NCI-H2196 (cell line): ENCODE measurements around the gene SPAG17.

Experiments used
- DNase-seq: peaks from one replicate; lab custom pipeline; 2025; ENCODE audit not compliant: unreplicated experiment; lab: John Stamatoyannopoulos, UW

Gene SPAG17

DNA sequence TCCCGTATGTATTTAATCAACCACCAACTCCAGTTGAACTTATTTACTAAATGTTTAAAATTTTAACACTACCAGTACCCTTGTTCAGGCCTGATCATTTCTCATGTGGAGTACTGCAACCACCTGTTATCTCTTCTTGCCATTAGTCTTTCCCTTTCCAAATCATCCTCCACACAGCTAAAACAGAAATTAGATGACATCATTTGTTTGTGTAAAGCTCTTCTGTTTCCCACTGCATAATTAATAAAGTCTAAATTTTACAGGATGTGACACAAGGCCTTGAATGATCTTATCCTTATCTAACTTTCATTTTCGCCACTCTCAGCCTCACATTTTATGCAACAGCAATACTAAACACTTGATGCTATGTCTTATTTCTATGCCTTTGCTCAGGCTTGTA, 280.0 kb downstream of the SPAG17 start:
- no peak for DNase-seq

DNA sequence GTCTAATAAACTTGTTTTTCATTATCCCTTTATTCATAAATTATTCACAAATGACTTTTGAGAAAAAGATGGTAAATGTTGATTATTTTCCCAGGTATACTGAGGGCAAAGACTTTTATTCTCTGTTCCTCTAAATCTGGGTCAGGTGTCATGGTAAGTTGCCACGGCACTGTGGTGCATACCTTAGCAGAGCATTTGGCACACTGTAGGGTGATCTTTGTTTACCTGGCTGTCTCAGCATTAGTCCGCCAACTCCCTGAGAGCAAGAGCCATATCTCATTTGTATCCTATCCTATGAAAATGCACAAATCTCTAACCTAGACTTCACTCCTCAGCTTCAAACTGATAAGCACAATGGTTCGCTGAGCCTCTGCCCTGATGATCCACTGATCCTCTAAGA, 280.5 kb downstream of the SPAG17 start:
- no peak for DNase-seq
